IMR-90 (cell line): ENCODE data around the gene ZNF451. TPM values are rescaled to one million over a fixed set of nuclear protein-coding genes. Genes with fewer than 3 reads are reported as not detected.
A peak's percentile ranks its signal among the peaks of the same experiment; 100 is the strongest.

ENCODE experiments used
- ATAC-seq: fragments of 200-7000 bp; cut with Tn5 transposase; 2 replicates; pipeline ENCODE4 v1.9.1; 2020; ENCODE audit warnings: low read depth, mild to moderate bottlenecking, moderate library complexity
- BruUV-seq: library from RNA; stranded (reverse); fragments of 400-500 nt; replicated peaks from 2 replicates; lab custom pipeline; 2021; lab: Mats Ljungman, UMichigan
- CTCF ChIA-PET: fragments of 300-600 bp; formaldehyde crosslinking; extraction: SDS; loops from one replicate; lab custom pipeline; 2021; ENCODE audit warnings: antibody characterized with exemption; lab: Yijun Ruan, JAX
- POLR2A ChIA-PET: fragments of 300-600 bp; sonication (Branson Sonifier 250); formaldehyde crosslinking; loops from one replicate; lab custom pipeline; 2022; ENCODE audit warnings: antibody characterized with exemption; ENCODE audit not compliant: unreplicated experiment; lab: Charles Lee
- DNase-seq: peaks from one replicate; pipeline ENCODE4 v3.0.0; 2013
- H2AFZ ChIP-seq: replicated peaks from 2 replicates; pipeline ENCODE3; 2013; ENCODE audit warnings: low read length, mild to moderate bottlenecking; ENCODE audit not compliant: poor library complexity
- H2AK5ac ChIP-seq: 2 replicates; pipeline ENCODE4 v1.6.1; 2013; ENCODE audit warnings: low read depth, low read length, inconsistent platforms
- H2AK9ac ChIP-seq: replicated peaks from 2 replicates; pipeline ENCODE3; 2013; ENCODE audit warnings: mild to moderate bottlenecking, low read depth, low read length, moderate library complexity; ENCODE audit not compliant: poor library complexity
- H2BK120ac ChIP-seq: 2 replicates; pipeline ENCODE4 v1.6.1; 2013; ENCODE audit warnings: low read depth, low read length, inconsistent platforms
- H2BK15ac ChIP-seq: 3 replicates; pipeline ENCODE4 v1.6.1; 2013; ENCODE audit warnings: low read depth, low read length, inconsistent platforms
- H2BK20ac ChIP-seq: 2 replicates; pipeline ENCODE4 v1.6.1; 2013; ENCODE audit warnings: low read depth, mild to moderate bottlenecking, inconsistent platforms, low read length, moderate library complexity
- H2BK5ac ChIP-seq: 2 replicates; pipeline ENCODE4 v1.6.1; 2013; ENCODE audit warnings: mild to moderate bottlenecking, low read depth, low read length, inconsistent platforms; ENCODE audit not compliant: poor library complexity, severe bottlenecking
- H3K14ac ChIP-seq: replicated peaks from 2 replicates; pipeline ENCODE4 v1.6.1; 2013; ENCODE audit warnings: low read depth, low read length, inconsistent platforms
- H3K18ac ChIP-seq: 2 replicates; pipeline ENCODE4 v1.6.1; 2013; ENCODE audit warnings: low read depth, low read length, control low read depth
- H3K23ac ChIP-seq: 2 replicates; pipeline ENCODE4 v1.6.1; 2013; ENCODE audit warnings: low read depth, low read length, inconsistent platforms
- H3K27ac ChIP-seq: 2 replicates; pipeline ENCODE4 v1.5.1; 2013; ENCODE audit warnings: mild to moderate bottlenecking, control low read depth, low read length; ENCODE audit not compliant: insufficient read depth
- H3K27me3 ChIP-seq: 2 replicates; pipeline ENCODE4 v1.6.1; 2013; ENCODE audit warnings: low read length; ENCODE audit not compliant: control insufficient read depth, insufficient read depth
- H3K36me3 ChIP-seq: 2 replicates; pipeline ENCODE4 v1.6.1; 2013; ENCODE audit warnings: low read length, mixed read lengths; ENCODE audit not compliant: control insufficient read depth, insufficient read depth
- H3K4ac ChIP-seq: 2 replicates; pipeline ENCODE4 v1.6.1; 2013; ENCODE audit warnings: low read depth, low read length, inconsistent platforms
- H3K4me1 ChIP-seq: 2 replicates; pipeline ENCODE4 v1.6.1; 2013; ENCODE audit warnings: low read length, mixed read lengths; ENCODE audit not compliant: control insufficient read depth, insufficient read depth
- H3K4me2 ChIP-seq: 2 replicates; pipeline ENCODE4 v1.6.1; 2013; ENCODE audit warnings: low read depth, mild to moderate bottlenecking, control low read depth, low read length, moderate library complexity
- H3K4me3 ChIP-seq: 2 replicates; pipeline ENCODE4 v1.5.1; 2013; ENCODE audit warnings: low read depth, mild to moderate bottlenecking, control low read depth, low read length, moderate library complexity; ENCODE audit not compliant: insufficient read depth
- H3K56ac ChIP-seq: 2 replicates; pipeline ENCODE4 v1.6.1; 2013; ENCODE audit warnings: low read length, inconsistent platforms; ENCODE audit not compliant: insufficient read depth; ENCODE audit errors: extremely low read depth
- H3K79me1 ChIP-seq, 2 experiments: 2 replicates each; pipeline ENCODE4 v1.6.1; 2013; ENCODE audit warnings: low read length in 2 of 2, inconsistent platforms in 1 of 2, low read depth in 1 of 2
- H3K9ac ChIP-seq: 2 replicates; pipeline ENCODE4 v1.6.1; 2013; ENCODE audit warnings: low read depth, low read length, control low read depth
- H3K9me1 ChIP-seq: 2 replicates; pipeline ENCODE4 v1.6.1; 2013; ENCODE audit warnings: low read length, inconsistent platforms; ENCODE audit not compliant: insufficient read depth
- H3K9me3 ChIP-seq: 2 replicates; pipeline ENCODE4 v1.6.1; 2013; ENCODE audit warnings: low read length; ENCODE audit not compliant: control insufficient read depth, insufficient read depth
- H4K20me1 ChIP-seq: 2 replicates; pipeline ENCODE4 v1.6.1; 2013; ENCODE audit warnings: low read length, inconsistent platforms; ENCODE audit not compliant: insufficient read depth
- H4K5ac ChIP-seq: 2 replicates; pipeline ENCODE4 v1.6.1; 2013; ENCODE audit warnings: mild to moderate bottlenecking, low read depth, low read length, control low read depth
- H4K8ac ChIP-seq, 2 experiments: 2 replicates each; pipeline ENCODE4 v1.6.1; 2013; ENCODE audit warnings: low read depth in 2 of 2, low read length in 2 of 2, control low read depth in 1 of 2, inconsistent platforms in 1 of 2
- H4K91ac ChIP-seq: 2 replicates; pipeline ENCODE4 v1.6.1; 2013; ENCODE audit warnings: low read depth, low read length, inconsistent platforms; ENCODE audit not compliant: insufficient read depth
- BHLHE40 ChIP-seq: fragments of 150-350 bp; IDR thresholded peaks from 2 replicates; pipeline ENCODE4 v1.6.1; 2016; ENCODE audit warnings: mild to moderate bottlenecking, low read depth, low read length
- CHD1 ChIP-seq: IDR thresholded peaks from 2 replicates; pipeline ENCODE4 v1.6.1; 2012; ENCODE audit warnings: low read depth, low read length, improper control_type of control experiment
- ELK1 ChIP-seq: fragments of 150-350 bp; IDR thresholded peaks from 2 replicates; pipeline ENCODE4 v1.6.1; 2016; ENCODE audit warnings: low read depth, mild to moderate bottlenecking, low read length, moderate library complexity, borderline replicate concordance
- FOS ChIP-seq: fragments of 150-350 bp; IDR thresholded peaks from 2 replicates; pipeline ENCODE4 v1.6.1; 2016; ENCODE audit warnings: low read depth, low read length
- MAFK ChIP-seq: IDR thresholded peaks from 2 replicates; pipeline ENCODE4 v1.6.1; 2012; ENCODE audit warnings: low read depth, low read length, improper control_type of control experiment
- MAZ ChIP-seq: IDR thresholded peaks from 2 replicates; pipeline ENCODE4 v1.6.1; 2012; ENCODE audit warnings: low read depth, mild to moderate bottlenecking, low read length, improper control_type of control experiment, moderate library complexity, borderline replicate concordance
- MXI1 ChIP-seq: IDR thresholded peaks from 2 replicates; pipeline ENCODE4 v1.6.1; 2012; ENCODE audit warnings: low read depth, mild to moderate bottlenecking, low read length, moderate library complexity, borderline replicate concordance
- NFE2L2 ChIP-seq: fragments of 150-350 bp; IDR thresholded peaks from 2 replicates; pipeline ENCODE4 v1.6.1; 2016; ENCODE audit warnings: low read depth, mild to moderate bottlenecking, low read length
- RFX5 ChIP-seq: IDR thresholded peaks from 2 replicates; pipeline ENCODE4 v1.8.0; 2012; ENCODE audit warnings: low read depth, mild to moderate bottlenecking, low read length, moderate library complexity
- SMC3 ChIP-seq: fragments of 150-350 bp; IDR thresholded peaks from 2 replicates; pipeline ENCODE4 v1.6.1; 2016; ENCODE audit warnings: low read depth, mild to moderate bottlenecking, antibody characterized with exemption, low read length, moderate library complexity
- USF2 ChIP-seq: fragments of 150-350 bp; IDR thresholded peaks from 2 replicates; pipeline ENCODE4 v1.6.1; 2017; ENCODE audit warnings: mild to moderate bottlenecking, antibody characterized with exemption, low read length, low read depth
- WGBS, 2 experiments: methylation state at CpG; one replicate each; pipeline versions ENCODE4 v1.1.5 to v1.1.7; 2013; ENCODE audit warnings: missing lambda C conversion rate in 2 of 2; ENCODE audit not compliant: insufficient read length in 1 of 2; ENCODE audit errors: extremely low coverage in 2 of 2; 5-methylcytosine and 5-hydroxymethylcytosine counted together
- dilution Hi-C: fragments of 300-500 bp; cut with HindIII; formaldehyde crosslinking; loops from one replicate; pipeline ENCODE4 v1.14.3; 2018; ENCODE audit warnings: low sequenced_read_pairs; ENCODE audit not compliant: unreplicated experiment
- in situ Hi-C: fragments of 300-500 bp; cut with MboI; formaldehyde crosslinking; loops from 3 replicates; pipeline ENCODE4 v1.14.3; 2019; ENCODE audit warnings: low sequenced_read_pairs, inconsistent platforms, mixed read lengths
- intact Hi-C: fragments of 100-400 bp; cut with micrococcal nuclease; formaldehyde crosslinking; loops from 2 replicates; pipeline ENCODE4 v1.10.0; 2022
- polyA plus RNA-seq, 3 experiments: library from polyadenylated mRNA; depleted of rRNA; stranded (reverse); fragments of >200 nt; gene quantifications; 2 replicates each; pipeline ENCODE4 v1.2.3, GENCODE V29; 2012; ENCODE audit warnings: low replicate concordance in 1 of 3
- total RNA-seq: library from RNA; depleted of rRNA; stranded (reverse); fragments of >200 nt; gene quantifications from 2 replicates; pipeline ENCODE4 v1.2.3, GENCODE V29; 2012
- TF ChIP-seq, protein P1 (sequence below): conservative IDR thresholded peaks from 2 replicates; pipeline ENCODE4 v1.5.1; 2012; ENCODE audit warnings: mild to moderate bottlenecking, low read depth, low read length, improper control_type of control experiment

ZNF451 gene
- total and polyA plus RNA-seq, 2 of the 4 experiments (the other 2 are of a cell fraction): 10.0 to 48.6 TPM

DNA sequence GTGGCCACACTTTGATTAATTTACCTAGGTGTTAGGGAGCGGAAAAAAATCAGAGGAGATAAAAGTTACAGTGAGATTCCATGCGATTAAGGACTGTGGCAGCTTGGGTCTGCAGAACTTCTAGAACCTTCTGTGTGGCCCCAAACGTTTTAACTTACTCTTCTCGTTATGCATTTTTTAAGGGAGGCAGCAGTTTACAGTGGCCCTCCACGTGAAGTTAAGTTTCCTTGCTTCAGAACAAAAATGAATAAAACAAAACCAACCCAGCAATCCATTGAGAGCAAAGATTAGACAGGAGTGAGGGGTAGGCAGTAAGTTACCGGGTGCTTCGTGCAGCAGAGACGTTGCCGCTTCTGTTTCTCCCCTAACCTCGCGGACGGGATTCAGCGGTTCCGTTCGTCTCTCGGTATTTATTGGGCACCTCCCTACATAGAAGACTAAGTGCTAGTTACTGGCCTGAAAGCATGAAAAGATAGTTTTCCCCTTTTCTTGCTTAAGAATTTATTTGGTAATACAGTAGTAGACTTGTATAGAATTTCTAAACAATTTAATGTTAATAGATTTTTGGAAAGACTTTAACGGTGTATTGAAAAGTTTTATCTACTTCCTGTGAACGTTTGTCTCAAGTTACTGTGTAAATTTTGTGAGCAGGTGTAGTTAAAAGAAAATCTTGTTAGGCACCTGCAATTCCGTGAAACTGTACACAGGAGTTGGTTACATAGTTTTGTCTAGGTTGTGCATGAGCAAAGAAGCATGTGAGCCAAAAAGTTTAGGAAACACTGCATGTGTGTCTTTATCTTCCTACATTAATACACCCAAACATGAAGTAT lies 83.3 kb downstream of the ZNF451 start:
- H4K91ac ChIP-seq: peak overlapping the region; percentile 81
- peaks cover 15% of the 10 kb centered on the region for H3K36me3 ChIP-seq
- POLR2A ChIA-PET: no interaction called here
- intact Hi-C loops: loop anchor here (2.0 to 5.0 kb wide), 4 partner anchors 126 to 271 kb away; partner anchors contain the start of genes BEND6, KIAA1586 and PRIM2
- peak overlapping the region; percentile 98 for H3K27ac ChIP-seq
- peak overlapping the region; percentile 96 for H3K56ac ChIP-seq
- in situ Hi-C loops: no loop called here
- H2BK20ac ChIP-seq: peak overlapping the region; percentile 50
- DNase-seq (peak; percentile 24), ATAC-seq (no peak)
- peak overlapping the region; percentile 97 for H3K9ac ChIP-seq
- H2BK5ac ChIP-seq: peak overlapping the region; percentile 94
- H4K8ac ChIP-seq: peak overlapping the region; percentile 6 to 91
- peak overlapping the region; percentile 97 for H3K4me3 ChIP-seq
- H4K5ac ChIP-seq: peak overlapping the region; percentile 92
- H2BK120ac ChIP-seq: peak overlapping the region; percentile 87
- CTCF ChIA-PET: no interaction called here
- peak overlapping the region; percentile 98 for H3K23ac ChIP-seq
- peaks cover 24% of the 10 kb centered on the region for H4K20me1 ChIP-seq
- peak overlapping the region; percentile 95 for H2AK9ac ChIP-seq
- TSS peak; percentile 28 for BruUV-seq
- H3K4me2 ChIP-seq: peak overlapping the region; percentile 95
- WGBS, 2 experiments: 0% methylated on average over 2 of the region's 19 CpGs; no CpG with 5 or more reads in 1 of the 2 experiments
- peak overlapping the region; percentile 95 for H3K18ac ChIP-seq
- peak overlapping the region; percentile 92 for H2AK5ac ChIP-seq
- H3K9me1 ChIP-seq: peaks cover 9% of the 10 kb centered on the region
- no peaks in the 10 kb centered on the region for H3K27me3 ChIP-seq
- H2AFZ ChIP-seq: peak overlapping the region; percentile 93
- H3K79me1 ChIP-seq: peaks cover 0 to 33% of the 10 kb centered on the region in 2 experiments; a peak in 3 of 4 replicates
- H2BK15ac ChIP-seq: peak overlapping the region; percentile 52; the same call in 2 of the 3 replicates
- H3K4me1 ChIP-seq: peaks cover 12% of the 10 kb centered on the region
- TF ChIP-seq SMC3 (no peak), MXI1 (no peak), USF2 (no peak), CHD1 (no peak), RFX5 (no peak), NFE2L2 (no peak), MAZ (no peak), MAFK (no peak), ELK1 (no peak), BHLHE40 (no peak), FOS (no peak)
- TF ChIP-seq, protein P1, sequence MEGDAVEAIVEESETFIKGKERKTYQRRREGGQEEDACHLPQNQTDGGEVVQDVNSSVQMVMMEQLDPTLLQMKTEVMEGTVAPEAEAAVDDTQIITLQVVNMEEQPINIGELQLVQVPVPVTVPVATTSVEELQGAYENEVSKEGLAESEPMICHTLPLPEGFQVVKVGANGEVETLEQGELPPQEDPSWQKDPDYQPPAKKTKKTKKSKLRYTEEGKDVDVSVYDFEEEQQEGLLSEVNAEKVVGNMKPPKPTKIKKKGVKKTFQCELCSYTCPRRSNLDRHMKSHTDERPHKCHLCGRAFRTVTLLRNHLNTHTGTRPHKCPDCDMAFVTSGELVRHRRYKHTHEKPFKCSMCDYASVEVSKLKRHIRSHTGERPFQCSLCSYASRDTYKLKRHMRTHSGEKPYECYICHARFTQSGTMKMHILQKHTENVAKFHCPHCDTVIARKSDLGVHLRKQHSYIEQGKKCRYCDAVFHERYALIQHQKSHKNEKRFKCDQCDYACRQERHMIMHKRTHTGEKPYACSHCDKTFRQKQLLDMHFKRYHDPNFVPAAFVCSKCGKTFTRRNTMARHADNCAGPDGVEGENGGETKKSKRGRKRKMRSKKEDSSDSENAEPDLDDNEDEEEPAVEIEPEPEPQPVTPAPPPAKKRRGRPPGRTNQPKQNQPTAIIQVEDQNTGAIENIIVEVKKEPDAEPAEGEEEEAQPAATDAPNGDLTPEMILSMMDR: no peak
- H3K4ac ChIP-seq: peak overlapping the region; percentile 86
- peak overlapping the region; percentile 96 for H3K14ac ChIP-seq
- dilution Hi-C loops: no loop called here
- no peaks in the 10 kb centered on the region for H3K9me3 ChIP-seq
